ENCODE results near the gene AIFM3. TPM values are rescaled to one million over a fixed set of nuclear protein-coding genes. Genes with fewer than 3 reads are reported as not detected.
"Not testable (repeated sequence)": the region's sequence is repeated elsewhere in the genome, so short reads cannot be mapped to it uniquely, and the experiment has no call there.

AIFM3 gene
- total RNA-seq, 2 donors from 2014 or later = 76.9 to 156 TPM

GRCh38 chr22:20940186-20940651 is 26.8 kb upstream of the AIFM3 start:
- Histone ChIP-seq H3K9me3 (no peaks in the 10 kb centered on the region), H3K36me3 (no peaks in the 10 kb centered on the region), H3K4me1 (peaks cover 19% of the 10 kb centered on the region), H3K27ac (no peak overlapping the region), H3K9ac (ENCODE audit: low read depth in 2 of 2, low read length in 2 of 2) (no peak overlapping the region), H3K27me3 (no peaks in the 10 kb centered on the region), H3K4me3 (no peak overlapping the region)
- TF ChIP-seq, protein P1, sequence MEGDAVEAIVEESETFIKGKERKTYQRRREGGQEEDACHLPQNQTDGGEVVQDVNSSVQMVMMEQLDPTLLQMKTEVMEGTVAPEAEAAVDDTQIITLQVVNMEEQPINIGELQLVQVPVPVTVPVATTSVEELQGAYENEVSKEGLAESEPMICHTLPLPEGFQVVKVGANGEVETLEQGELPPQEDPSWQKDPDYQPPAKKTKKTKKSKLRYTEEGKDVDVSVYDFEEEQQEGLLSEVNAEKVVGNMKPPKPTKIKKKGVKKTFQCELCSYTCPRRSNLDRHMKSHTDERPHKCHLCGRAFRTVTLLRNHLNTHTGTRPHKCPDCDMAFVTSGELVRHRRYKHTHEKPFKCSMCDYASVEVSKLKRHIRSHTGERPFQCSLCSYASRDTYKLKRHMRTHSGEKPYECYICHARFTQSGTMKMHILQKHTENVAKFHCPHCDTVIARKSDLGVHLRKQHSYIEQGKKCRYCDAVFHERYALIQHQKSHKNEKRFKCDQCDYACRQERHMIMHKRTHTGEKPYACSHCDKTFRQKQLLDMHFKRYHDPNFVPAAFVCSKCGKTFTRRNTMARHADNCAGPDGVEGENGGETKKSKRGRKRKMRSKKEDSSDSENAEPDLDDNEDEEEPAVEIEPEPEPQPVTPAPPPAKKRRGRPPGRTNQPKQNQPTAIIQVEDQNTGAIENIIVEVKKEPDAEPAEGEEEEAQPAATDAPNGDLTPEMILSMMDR (IDR thresholded peaks at IDR 0.05) = no peak
- DNase-seq = no peak
- intact Hi-C loops (cut with DNase I) = no loop called here

DNA sequence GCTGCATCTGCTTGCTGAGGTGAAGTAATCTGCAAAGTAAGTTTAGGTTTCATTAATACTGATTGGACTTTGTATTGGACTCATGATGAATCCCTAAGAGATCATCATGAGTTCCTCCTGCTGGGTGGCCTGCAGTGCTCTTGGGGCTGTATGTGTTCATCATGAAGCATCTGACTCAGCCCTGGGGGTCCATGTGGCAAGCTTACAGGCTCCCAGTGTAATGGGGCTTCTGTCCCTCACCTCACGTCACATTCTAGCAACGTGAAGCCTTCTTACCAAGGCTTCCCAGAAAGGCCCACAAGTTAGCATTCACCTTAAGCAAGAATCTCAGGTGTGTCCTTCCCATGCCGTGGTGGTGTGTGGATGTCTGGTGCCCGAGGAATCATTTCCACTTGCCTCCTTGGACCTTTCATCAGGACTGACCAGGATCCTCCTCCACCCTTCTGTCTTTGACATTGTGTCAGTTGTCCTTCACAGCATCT is 26.1 kb upstream of the AIFM3 start:
- no peaks in the 10 kb centered on the region for H3K9me3 ChIP-seq
- no peaks in the 10 kb centered on the region for H3K36me3 ChIP-seq
- no peak overlapping the region for H3K9ac ChIP-seq (ENCODE audit: low read depth in 2 of 2, low read length in 2 of 2)
- H3K4me1 ChIP-seq = peaks cover 19% of the 10 kb centered on the region
- H3K27ac ChIP-seq = no peak overlapping the region
- no peak overlapping the region for H3K4me3 ChIP-seq
- TF ChIP-seq, protein P1 (IDR thresholded peaks at IDR 0.05) = no peak
- H3K27me3 ChIP-seq = no peaks in the 10 kb centered on the region
- intact Hi-C loops (cut with DNase I) = no loop called here
- no peak for DNase-seq

- peaks cover 11% of the 10 kb centered on the region for H3K4me1 ChIP-seq
- intact Hi-C loops (cut with DNase I); H3K27me3 ChIP-seq; H3K9me3 ChIP-seq; DNase-seq; H3K36me3 ChIP-seq; H3K9ac ChIP-seq (ENCODE audit: low read depth in 2 of 2, low read length in 2 of 2); H3K27ac ChIP-seq; H3K4me3 ChIP-seq: not testable (repeated sequence)
Observed at GRCh38 chr22:20942203-20942902, 24.7 kb upstream of the AIFM3 start.

GRCh38 chr22:20943104-20943933 is 23.7 kb upstream of the AIFM3 start:
- intact Hi-C loops (cut with DNase I) = no loop called here
- TF ChIP-seq, protein P1 (IDR thresholded peaks at IDR 0.05) = no peak
- Histone ChIP-seq H3K4me1 (peaks cover 10% of the 10 kb centered on the region), H3K9ac (ENCODE audit: low read depth in 2 of 2, low read length in 2 of 2) (no peak overlapping the region), H3K9me3 (no peaks in the 10 kb centered on the region), H3K27me3 (no peaks in the 10 kb centered on the region), H3K36me3 (no peaks in the 10 kb centered on the region), H3K27ac (no peak overlapping the region), H3K4me3 (no peak overlapping the region)
- DNase-seq = no peak

DNA sequence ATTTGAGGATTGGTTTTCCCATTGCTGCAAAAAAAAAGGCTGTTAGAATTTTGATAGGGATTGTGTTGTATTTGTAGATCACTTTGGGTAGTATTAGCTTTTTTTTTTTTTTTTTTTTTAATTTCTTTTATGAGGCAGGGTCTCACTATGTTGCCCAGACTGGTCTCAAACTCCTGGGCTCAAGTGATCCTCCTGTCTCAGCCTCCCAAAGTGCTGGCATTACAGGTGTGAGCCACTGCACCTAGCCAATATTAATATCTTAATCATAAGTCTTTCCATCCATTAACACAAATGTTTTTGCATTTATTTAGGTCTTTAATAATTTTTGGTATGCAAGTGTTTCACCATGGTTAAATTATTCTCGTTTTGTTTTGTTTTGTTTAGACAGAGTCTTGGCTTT is 23.0 kb upstream of the AIFM3 start:
- Histone ChIP-seq H3K4me3 (no peak overlapping the region), H3K36me3 (no peaks in the 10 kb centered on the region), H3K9me3 (no peaks in the 10 kb centered on the region), H3K4me1 (peaks cover 13% of the 10 kb centered on the region), H3K9ac (ENCODE audit: low read depth in 2 of 2, low read length in 2 of 2) (no peak overlapping the region), H3K27me3 (no peaks in the 10 kb centered on the region), H3K27ac (no peak overlapping the region)
- no peak for DNase-seq
- intact Hi-C loops (cut with DNase I) = no loop called here
- TF ChIP-seq, protein P1 (IDR thresholded peaks at IDR 0.05) = no peak
